Measurements from ENCODE around the gene DEPDC5. TPM values are rescaled to one million over a fixed set of nuclear protein-coding genes. Genes with fewer than 3 reads are reported as not detected.
A peak's percentile ranks its signal among the peaks of the same experiment; 100 is the strongest.

The DEPDC5 gene
- total RNA-seq, 3 donors from 2014 or later (not counting 1 experiment from before 2014, with no cell fraction given) = 56.7 to 67.9 (median 62.6) TPM

- peak overlapping the region in 1 of 2 donors; percentile 19 for H3K27ac Mint-ChIP-seq
- peaks cover 15 to 25% of the 10 kb centered on the region in 2 donors for H3K4me1 Mint-ChIP-seq
- Histone ChIP-seq H3K4me1 (ENCODE audit: control insufficient read depth, insufficient read depth, low read length) (peaks cover 32% of the 10 kb centered on the region), H3K27ac (ENCODE audit: low read length) (no peak overlapping the region), H3K4me3 (ENCODE audit: low read length) (no peak overlapping the region), H3K9me3 (ENCODE audit: control insufficient read depth, insufficient read depth, low read length) (no peaks in the 10 kb centered on the region), H3K27me3 (ENCODE audit: control insufficient read depth, insufficient read depth, low read length) (no peaks in the 10 kb centered on the region), H3K36me3 (ENCODE audit: control insufficient read depth, insufficient read depth, low read length) (peaks cover 19% of the 10 kb centered on the region)
- TF ChIP-seq, protein P1, sequence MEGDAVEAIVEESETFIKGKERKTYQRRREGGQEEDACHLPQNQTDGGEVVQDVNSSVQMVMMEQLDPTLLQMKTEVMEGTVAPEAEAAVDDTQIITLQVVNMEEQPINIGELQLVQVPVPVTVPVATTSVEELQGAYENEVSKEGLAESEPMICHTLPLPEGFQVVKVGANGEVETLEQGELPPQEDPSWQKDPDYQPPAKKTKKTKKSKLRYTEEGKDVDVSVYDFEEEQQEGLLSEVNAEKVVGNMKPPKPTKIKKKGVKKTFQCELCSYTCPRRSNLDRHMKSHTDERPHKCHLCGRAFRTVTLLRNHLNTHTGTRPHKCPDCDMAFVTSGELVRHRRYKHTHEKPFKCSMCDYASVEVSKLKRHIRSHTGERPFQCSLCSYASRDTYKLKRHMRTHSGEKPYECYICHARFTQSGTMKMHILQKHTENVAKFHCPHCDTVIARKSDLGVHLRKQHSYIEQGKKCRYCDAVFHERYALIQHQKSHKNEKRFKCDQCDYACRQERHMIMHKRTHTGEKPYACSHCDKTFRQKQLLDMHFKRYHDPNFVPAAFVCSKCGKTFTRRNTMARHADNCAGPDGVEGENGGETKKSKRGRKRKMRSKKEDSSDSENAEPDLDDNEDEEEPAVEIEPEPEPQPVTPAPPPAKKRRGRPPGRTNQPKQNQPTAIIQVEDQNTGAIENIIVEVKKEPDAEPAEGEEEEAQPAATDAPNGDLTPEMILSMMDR (IDR thresholded peaks at IDR 0.05) = no peak
- no peaks in the 10 kb centered on the region for H3K9me3 Mint-ChIP-seq
- no peak for ATAC-seq
- no peak for DNase-seq
- H3K4me3 Mint-ChIP-seq = no peak overlapping the region
- no peaks in the 10 kb centered on the region for H3K27me3 Mint-ChIP-seq (ENCODE audit: low read depth in 2 of 2)
- intact Hi-C loops (cut with micrococcal nuclease) = no loop called here
- 90% methylated on average over 5 of the region's 5 CpGs for WGBS (ENCODE audit: insufficient coverage)
- peaks cover 9% of the 10 kb centered on the region for H3K36me3 Mint-ChIP-seq
These were observed 115.9 kb downstream of the DEPDC5 start for GRCh38 chr22:31869739-31870138.

- H3K36me3 ChIP-seq (ENCODE audit: control insufficient read depth, insufficient read depth, low read length) = peaks cover 18% of the 10 kb centered on the region
- peaks cover 37% of the 10 kb centered on the region for H3K4me1 ChIP-seq (ENCODE audit: control insufficient read depth, insufficient read depth, low read length)
- no peak for DNase-seq
- WGBS (ENCODE audit: insufficient coverage) = 84% methylated on average over 6 of the region's 6 CpGs
- H3K4me3 ChIP-seq (ENCODE audit: low read length) = no peak overlapping the region
- Mint-ChIP-seq H3K4me3 (no peak overlapping the region), H3K4me1 (peaks cover 18 to 28% of the 10 kb centered on the region in 2 donors), H3K9me3 (no peaks in the 10 kb centered on the region), H3K36me3 (peaks cover 9% of the 10 kb centered on the region), H3K27me3 (ENCODE audit: low read depth in 2 of 2) (no peaks in the 10 kb centered on the region), H3K27ac (no peak overlapping the region)
- no peak for ATAC-seq
- intact Hi-C loops (cut with micrococcal nuclease) = no loop called here
- TF ChIP-seq, protein P1 (IDR thresholded peaks at IDR 0.05) = no peak
- no peak overlapping the region for H3K27ac ChIP-seq (ENCODE audit: low read length)
- no peaks in the 10 kb centered on the region for H3K27me3 ChIP-seq (ENCODE audit: control insufficient read depth, insufficient read depth, low read length)
- H3K9me3 ChIP-seq (ENCODE audit: control insufficient read depth, insufficient read depth, low read length) = no peaks in the 10 kb centered on the region
These were observed 117.1 kb downstream of the DEPDC5 start for GRCh38 chr22:31870890-31871289.

- H3K27ac ChIP-seq (ENCODE audit: low read length) = no peak overlapping the region
- no peak for DNase-seq
- no peaks in the 10 kb centered on the region for H3K27me3 ChIP-seq (ENCODE audit: control insufficient read depth, insufficient read depth, low read length)
- peak overlapping the region in 1 of 2 donors; percentile 48 for H3K27ac Mint-ChIP-seq
- intact Hi-C loops (cut with micrococcal nuclease) = no loop called here
- H3K4me1 ChIP-seq (ENCODE audit: control insufficient read depth, insufficient read depth, low read length) = peaks cover 43% of the 10 kb centered on the region
- WGBS (ENCODE audit: insufficient coverage) = 72% methylated on average over 4 of the region's 4 CpGs
- no peaks in the 10 kb centered on the region for H3K27me3 Mint-ChIP-seq (ENCODE audit: low read depth in 2 of 2)
- peaks cover 9% of the 10 kb centered on the region for H3K36me3 Mint-ChIP-seq
- no peak overlapping the region for H3K4me3 Mint-ChIP-seq
- TF ChIP-seq, protein P1 (IDR thresholded peaks at IDR 0.05) = no peak
- no peaks in the 10 kb centered on the region for H3K9me3 Mint-ChIP-seq
- H3K4me1 Mint-ChIP-seq = peaks cover 23 to 34% of the 10 kb centered on the region in 2 donors
- no peaks in the 10 kb centered on the region for H3K9me3 ChIP-seq (ENCODE audit: control insufficient read depth, insufficient read depth, low read length)
- H3K4me3 ChIP-seq (ENCODE audit: low read length) = no peak overlapping the region
- peaks cover 18% of the 10 kb centered on the region for H3K36me3 ChIP-seq (ENCODE audit: control insufficient read depth, insufficient read depth, low read length)
- ATAC-seq = no peak
These were observed 117.7 kb downstream of the DEPDC5 start for GRCh38 chr22:31871480-31871879.

GRCh38 chr22:31872209-31872608 is 118.4 kb downstream of the DEPDC5 start:
- Histone ChIP-seq H3K9me3 (ENCODE audit: control insufficient read depth, insufficient read depth, low read length) (no peaks in the 10 kb centered on the region), H3K27ac (ENCODE audit: low read length) (no peak overlapping the region), H3K27me3 (ENCODE audit: control insufficient read depth, insufficient read depth, low read length) (no peaks in the 10 kb centered on the region), H3K4me3 (ENCODE audit: low read length) (no peak overlapping the region), H3K4me1 (ENCODE audit: control insufficient read depth, insufficient read depth, low read length) (peaks cover 50% of the 10 kb centered on the region), H3K36me3 (ENCODE audit: control insufficient read depth, insufficient read depth, low read length) (peaks cover 18% of the 10 kb centered on the region)
- ATAC-seq = peak in 2 of 3 donors; percentile 37 to 55
- intact Hi-C loops (cut with micrococcal nuclease) = loop anchor here (1.0 kb wide), 1 partner anchor 75 kb away; no protein-coding TSS in a partner anchor
- Mint-ChIP-seq H3K27me3 (ENCODE audit: low read depth in 2 of 2) (no peaks in the 10 kb centered on the region), H3K27ac (peak overlapping the region in 1 of 2 donors; percentile 48), H3K9me3 (no peaks in the 10 kb centered on the region), H3K4me3 (no peak overlapping the region), H3K36me3 (peaks cover 1% of the 10 kb centered on the region), H3K4me1 (peaks cover 26 to 37% of the 10 kb centered on the region in 2 donors)
- peak in 1 of 2 donors; percentile 40 for DNase-seq
- TF ChIP-seq, protein P1 (IDR thresholded peaks at IDR 0.05) = no peak
- 73% methylated on average over 4 of the region's 4 CpGs for WGBS (ENCODE audit: insufficient coverage)
